NCI-H1092 treated with DMSO at 0.1 percent for 48 hours (cell line): ENCODE results near the gene DLX4.

Experiments used
- DNase-seq: peaks from one replicate; lab custom pipeline; 2025; lab: John Stamatoyannopoulos, UW

Gene DLX4

DNA sequence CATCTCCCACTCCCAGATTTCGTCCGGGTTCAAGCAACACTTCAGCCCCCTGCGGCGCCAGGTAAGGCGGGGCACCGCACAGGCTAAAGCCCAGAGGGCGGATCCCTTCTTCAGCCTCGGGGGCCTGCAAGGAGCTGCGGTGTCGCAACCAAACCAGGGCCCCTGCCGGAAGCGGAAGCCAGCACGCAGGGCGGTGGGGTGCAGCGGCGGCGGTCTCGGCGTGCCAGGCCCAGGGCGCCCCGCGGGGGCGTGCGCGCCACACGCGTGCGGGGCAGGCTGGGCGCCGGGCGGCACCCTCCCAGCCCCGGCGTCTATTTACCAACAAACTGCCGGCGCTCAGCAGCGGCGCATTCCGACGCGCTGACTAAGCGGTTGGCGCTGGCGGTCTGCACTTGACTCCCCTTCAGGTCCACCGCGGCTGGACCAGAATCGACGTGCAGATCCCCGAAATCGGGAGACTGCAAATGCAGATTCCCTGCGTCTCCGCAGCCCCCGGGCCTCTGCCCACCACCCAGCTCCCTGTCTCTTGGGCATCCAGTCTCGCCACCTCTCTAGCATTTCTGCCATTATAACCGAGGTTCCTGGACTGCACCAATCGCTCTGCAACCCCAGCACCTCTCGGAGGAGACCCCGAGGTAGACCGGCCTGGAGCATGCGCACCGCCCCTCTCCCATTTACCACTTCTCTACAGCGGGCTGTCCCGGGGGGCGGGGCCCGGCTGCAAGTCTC, 421 bp upstream of the DLX4 start:
- no peak for DNase-seq

DNA sequence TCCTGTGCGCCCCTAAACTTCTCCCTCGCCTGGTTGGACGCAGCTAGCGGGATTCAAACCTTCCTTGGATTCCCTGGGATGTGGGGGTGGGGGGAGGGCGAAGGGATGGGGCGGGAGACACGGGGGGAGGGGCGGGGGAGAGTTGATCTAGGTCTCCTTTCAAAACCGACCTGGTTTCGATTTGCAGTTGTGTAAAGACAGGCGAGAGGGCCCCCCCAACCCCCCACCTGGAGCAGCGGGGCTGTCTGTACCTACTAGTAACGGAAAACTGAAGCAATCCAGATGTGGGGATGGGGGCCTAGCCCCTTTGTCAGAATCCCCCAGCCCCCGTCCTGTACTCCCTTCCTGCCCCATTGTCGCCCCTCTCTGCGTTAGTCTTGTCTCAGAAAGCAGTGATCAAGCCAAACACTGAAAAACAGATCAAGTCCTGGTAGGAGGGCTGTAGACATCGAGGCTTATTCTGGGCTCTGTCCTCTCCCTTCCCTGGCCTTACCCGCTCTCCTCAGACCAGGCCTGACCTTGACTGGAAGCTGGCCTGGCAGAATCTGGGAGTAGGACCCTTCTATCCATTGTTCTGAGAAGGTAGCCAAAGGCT, 902 bp downstream of the DLX4 start:
- DNase-seq = no peak

DNA sequence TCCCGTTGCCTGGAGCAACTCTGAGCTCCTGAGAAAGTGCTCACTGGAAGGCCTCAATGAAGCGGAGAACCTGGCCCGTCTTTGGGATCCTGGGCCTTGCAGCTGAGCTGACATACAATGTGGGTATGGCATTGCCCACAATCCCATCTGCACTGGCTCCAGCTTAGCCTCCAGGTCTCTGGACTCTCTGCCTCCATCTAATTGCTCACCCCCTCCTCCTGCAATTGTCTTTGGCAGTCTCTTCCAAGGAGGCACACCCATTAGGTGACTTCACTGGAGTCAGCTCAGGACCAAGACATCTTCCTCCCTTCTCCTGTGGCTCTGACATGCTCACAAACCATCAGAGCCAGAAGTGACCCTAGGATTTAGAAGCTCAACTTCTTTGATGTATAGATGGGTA, 1.5 kb downstream of the DLX4 start:
- no peak for DNase-seq

DNA sequence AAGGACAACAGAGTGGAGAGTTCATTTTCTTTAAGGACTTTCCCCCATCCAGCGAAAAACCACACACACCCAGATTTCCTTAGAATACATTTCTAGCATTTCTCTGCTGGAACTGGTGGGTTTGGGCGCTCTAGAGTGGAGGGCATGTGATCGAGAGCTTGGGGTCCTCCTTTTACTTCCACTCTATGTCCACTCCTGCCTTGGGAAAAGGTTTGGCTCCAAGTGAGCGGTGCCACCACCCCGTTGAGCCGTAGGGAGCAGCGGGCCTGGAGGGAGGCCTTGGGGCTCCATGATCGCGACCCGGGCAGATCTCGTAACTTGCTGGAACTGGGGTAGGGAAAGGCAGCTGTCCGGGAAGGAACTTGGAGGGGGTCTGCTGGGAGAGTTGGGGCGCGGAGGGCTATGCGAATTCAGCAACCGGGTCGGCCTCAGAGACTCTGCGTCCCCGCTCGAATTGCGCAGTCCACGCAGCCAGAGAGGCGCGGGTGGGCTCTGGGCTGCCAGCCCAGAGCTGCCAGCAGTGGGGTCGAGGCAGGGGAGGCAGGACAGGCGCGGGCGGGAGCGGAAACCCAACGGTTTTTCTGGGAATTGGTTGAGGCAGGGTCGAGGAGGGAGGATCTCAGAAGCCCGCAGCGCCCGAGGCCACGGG, 2.3 kb downstream of the DLX4 start:
- DNase-seq = no peak

DNA sequence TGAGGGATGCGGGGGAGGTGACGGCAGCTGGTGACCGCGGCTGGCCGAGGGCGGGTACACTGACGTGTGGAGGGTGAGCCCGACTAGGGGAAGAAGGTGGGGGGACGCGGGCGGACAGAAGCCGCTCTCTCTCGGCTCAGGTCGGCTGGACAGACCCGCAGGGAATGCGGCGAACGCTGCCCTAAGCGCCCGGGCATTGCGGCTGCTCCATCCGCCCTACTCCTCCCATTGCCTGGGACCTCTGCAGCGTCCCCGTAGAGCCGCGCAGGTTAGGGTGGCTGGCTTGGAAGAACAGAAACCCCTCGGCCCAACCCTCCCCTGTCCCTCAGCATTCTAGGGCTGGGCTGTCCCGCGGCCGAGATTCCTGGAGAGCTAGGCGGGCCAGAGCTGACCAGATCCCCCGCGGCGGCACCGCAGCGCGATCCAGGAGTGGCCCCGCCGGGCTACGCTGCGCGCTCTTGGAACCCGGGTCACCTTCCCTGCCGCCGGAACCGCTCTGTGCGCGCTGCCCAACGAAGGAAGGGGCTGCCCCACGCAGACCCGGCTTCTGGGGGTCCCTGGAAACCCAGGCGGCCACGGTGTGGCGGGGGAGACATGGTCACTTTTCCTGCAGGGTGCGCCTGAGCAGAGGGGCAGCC, 3.0 kb downstream of the DLX4 start:
- no peak for DNase-seq

DNA sequence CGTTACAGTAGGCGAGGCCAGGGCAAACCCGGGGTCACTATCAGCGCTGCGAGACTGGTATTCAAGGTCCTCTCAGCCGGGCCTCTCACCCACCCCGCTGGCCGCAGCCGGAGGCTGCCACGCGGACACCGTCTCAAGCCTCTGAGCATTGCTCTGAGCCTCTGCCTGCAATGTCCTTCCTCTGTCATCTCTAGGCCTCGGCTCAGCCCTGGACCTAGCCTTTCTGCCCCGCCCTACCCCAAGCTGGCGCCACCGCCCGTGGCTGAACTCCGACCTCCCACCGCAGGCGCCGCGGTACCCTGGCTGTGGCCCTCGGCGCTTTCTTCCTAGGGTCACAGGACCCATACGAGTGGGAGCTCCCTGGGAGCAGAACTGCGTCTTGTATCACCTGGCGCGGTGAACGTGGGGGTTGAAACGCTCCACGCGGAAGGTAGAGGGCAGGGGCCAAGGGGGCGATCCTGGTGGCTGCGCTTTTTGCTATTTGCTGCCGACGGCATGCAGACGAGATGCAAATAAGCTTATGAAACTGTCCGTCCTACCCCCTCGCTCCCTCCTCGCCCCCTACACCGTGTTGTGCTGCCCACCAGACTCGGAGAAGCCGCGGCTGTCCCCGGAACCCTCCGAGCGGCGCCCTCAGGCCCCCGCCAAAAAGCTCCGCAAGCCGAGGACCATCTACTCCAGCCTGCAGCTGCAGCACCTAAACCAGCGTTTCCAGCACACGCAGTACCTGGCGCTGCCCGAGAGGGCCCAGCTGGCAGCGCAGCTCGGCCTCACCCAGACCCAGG, 3.7 kb downstream of the DLX4 start:
- no peak for DNase-seq

DNA sequence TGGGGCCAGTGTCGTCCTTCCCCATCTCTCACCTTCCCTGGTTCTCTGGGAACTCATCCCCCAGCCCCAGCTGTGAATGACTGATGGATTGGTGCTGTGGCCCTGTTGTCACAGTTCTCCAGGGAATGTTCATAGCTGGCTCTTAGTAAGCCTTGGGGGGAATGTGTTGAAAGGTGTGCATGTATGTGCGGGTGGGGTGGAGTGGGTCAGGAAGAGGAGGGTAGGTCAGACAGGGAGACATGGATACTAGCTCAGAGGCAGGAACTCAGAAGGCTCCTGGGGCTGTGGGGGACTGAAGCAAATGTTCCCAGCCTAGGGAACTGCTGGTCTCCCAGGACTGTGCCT, 4.3 kb downstream of the DLX4 start:
- DNase-seq = no peak

DNA sequence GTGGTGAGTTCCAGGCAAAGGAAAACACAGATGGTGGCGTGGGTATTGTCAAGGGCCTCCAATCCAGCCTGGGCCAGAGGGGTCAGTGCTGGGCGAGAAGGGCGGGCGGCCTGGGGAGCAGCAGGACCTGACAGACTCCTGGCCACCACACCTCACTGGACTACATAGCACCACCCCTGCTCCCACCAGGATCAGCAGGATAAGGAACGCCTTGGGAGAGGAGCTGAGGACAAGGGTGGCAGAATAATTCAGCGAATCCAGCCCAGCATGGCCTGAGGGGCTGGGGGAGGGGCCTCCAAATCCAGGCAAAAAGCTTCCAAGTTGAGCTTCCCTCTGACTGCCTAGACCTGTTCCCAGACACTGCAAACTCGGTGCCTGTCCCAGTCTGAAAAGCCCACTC, 6.5 kb downstream of the DLX4 start:
- DNase-seq = no peak

DNA sequence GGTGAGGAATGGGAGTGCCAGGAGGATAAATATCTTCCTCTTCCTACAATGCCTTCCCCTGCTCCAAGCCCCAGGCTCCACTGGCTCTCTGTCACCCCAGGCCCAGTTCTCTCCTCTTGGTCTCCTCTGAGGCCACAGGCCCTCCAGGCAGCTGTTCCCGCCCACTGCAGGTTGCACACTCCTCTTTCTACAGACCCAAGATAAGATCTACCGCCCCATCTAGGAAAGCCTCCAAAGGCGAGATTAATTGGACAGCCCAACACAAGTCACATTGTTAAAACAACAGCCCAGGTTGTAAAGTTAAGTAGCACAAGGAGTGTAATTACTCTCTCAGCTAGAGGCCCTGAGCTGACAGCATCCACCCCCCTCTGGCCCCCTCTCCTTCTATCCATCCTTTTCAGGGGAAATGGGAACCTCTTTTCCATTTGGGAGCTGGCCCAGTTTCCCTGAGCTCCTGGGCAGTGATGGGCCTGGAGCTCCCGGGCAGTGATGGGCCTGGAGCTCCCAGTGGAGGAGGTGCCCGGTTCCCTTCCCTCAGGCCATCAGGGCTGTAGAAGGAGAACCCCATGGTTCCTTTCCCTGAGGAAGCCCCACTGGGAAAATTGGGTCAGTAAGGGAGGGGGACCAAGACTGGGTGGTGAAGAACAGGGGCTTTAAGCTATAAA, 7.3 kb downstream of the DLX4 start:
- DNase-seq = no peak

DNA sequence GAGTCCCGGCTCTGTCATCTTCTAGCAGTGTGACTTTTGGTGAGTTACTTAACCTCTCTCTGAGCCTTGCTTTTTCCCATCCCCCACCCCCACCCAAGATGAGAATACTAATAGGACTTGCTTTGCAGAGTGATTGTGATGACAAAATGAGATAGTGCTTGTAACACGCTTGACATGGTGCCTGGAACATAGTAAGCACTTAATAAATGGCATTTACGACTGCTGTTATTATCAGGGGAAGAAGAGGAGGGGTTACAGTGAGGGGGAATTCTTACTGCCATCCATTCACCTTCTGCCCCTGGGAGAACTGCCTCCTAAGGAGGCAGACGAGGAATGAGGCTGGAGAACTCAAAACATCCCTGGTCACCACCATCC, 7.8 kb downstream of the DLX4 start:
- DNase-seq = no peak

DNA sequence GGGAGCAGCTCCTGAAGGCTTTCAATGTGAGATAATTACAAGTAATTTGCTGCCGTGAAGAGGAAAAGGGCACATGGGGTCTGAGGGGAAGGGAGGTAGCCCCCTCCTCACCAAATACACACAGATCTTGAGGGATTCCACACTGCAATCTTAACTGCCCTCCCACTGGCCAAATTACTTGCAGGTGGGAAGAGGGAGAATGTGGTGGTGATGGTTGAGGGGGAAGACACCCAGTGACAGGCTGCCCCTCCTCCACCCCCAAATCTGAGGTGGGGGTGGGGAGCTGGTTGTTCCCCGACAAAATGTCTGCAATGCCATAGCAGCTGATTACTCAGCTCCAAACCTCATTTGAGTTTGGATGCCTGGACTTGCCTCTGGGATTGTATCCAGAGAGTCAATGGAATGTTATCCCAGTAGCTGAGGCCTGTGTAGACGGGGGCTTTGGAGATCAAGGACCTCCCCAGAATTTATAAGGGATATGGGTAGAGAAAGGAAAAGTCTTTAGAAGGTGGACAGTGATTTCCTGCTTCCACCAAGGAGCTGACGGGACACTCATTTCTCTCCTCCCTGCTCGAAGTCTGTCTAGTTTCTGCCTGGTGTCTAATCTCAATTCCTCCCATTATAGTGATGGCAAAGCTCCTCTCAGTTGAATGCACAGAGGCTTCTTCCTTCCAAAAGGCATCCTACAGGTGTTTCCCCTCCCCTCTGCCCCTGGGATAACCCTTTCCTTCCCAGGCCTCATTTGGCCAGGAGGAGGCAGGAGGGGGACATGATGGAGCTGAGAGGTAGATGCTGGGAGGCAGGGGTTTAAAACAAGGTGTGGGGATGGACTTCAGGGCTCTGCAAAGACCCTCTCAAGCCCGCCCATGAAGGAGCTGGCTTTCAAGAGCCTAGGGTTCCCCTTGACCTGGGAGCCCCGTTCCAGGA, 8.7 kb downstream of the DLX4 start:
- DNase-seq = no peak

DNA sequence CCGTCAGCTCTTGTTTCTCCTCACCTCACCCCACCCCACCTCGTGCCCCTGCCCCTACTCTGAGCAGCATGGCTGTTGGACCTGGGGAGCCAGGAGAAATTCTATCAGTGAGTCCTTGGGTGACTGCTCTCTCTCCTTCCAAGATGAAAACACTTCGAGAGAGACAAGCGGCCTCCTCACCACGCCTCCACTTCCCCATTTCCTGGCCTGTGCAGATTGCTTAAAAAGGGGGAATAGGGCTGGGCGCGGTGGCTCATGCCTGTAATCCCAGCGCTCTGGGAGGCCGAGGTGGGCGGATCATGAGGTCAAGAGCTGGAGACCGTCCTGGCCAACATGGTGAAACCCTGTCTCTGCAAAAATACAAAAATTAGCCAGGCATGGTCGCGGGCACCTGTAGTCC, 9.5 kb downstream of the DLX4 start:
- DNase-seq = no peak

DNA sequence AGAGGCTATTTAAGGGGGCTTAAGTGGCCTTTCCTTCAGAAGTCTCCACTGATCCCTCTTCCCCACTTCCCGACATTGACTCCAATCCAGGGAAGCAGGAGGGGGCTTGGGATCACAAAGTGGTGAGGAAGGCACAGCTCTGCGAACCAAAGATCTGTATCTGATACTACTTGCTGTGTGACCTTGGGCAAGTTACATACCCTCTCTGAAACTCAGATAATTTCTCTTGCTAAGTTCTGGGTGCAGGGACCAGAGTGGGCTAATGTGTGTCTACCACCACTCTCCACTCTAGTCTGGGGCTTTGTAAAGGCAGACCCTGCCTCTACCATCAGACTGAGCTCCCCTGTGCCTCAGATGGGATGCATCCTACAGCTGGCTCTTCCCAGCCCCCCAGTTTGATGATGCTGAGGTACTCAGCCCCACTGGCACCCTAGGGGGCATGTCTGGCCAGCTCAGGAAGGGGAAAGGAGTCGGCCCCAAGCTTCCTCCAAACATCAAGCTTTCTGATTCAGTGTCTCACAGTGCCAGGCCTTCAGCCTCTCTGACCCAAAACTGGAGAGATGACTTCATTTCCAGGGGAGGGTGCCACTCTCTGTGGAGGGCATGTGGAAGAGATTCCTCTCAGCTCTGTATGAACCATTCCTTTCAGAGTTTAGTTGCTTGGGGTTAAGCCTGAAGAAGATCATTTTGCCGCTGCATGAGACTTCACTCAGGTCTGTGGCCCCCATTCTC, 10.9 kb downstream of the DLX4 start:
- DNase-seq = no peak

DNA sequence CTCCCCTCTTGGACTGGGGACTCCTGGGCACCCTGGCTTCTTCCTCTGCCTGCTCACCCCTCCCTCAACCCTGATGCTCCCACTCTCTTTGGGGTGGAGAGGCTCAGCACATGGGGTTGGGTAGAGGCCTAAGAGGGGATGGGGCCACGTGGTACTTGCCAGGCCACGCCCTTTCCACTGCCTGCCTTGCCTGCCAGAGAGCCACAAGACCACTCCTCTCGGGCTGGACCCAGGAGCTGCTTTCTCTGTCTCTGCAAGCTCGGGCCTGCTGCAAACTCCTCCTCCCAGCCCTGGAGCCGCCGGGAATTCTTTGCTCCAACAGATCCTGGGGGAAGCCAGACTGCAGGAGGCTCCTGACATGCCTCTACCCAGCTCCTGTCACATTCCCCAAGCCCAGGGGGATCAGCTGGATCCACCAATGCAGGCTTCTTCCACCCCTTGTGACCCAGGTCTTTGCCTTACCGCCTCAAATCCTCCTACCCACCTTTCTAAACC, 11.8 kb downstream of the DLX4 start:
- no peak for DNase-seq

DNA sequence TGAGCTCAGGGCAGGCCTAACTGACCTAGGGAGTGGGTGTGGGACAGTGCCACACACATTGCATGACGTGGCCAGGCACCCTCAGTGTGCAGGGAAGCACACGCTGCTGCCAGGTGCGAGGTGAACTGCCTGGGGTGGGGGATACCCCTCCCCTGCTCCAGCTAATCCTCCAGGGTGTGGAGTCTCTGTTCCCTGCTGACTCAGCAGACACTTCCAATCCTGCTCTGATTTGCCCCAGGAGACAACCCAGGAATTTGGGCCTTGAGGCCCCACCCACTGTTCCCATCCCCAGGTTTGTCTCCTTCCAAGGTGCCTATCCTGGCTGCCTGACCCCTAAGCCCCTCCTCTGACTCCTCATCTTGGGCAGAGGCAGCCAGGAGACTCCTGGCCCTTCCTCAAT, 15.3 kb downstream of the DLX4 start:
- no peak for DNase-seq

DNA sequence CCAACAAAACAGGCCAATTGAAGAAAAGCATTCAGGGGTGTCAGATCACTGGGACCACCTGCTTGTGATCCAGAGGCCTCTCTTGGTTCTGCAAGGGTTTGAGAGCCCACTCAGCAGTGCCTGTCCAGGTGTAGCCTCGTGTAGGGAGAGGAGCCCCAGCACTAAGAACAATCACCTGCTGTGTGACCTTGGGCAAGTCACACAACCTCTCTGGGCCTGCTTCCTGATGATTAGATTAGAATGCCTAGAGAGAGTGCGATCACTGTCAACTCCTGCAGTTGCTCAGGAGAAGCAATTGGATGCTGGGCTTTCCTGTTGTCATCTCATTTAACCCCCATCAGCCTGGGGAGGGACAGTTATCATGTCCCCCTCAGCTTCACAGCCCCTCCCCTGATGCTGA, 15.8 kb downstream of the DLX4 start:
- DNase-seq = no peak

DNA sequence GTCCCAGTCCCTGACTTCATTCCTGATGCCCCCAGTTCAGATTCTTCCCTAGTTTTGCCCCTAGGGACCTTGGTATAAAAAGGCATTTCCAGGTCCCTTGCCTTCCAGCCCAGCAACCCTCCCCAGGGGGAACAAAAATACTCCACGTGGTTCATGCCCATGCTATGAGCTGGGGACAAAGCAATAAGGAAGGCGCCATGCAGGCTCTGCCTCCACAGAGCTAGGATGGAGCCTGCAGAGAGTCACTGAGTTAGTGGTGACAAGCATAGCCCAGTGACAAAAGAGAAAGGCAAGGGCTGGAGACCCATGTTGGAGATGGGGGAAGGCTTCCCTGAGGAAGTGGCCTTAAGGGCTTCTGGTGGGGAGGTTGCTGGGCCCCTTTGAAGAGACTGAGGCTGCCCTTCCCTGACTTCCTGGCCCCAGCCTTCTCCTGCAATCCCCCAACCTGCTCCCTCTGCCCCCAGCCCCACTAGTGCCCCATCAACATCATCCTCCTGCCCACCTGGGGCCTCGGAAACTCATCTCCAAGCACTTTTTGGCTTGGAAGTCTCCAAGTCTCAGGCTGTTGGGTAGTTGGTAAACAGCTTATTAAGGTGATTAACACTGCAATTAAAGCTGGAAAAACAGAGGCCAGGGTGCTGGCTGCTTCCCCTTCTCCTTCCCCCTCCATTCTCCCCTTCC, 16.5 kb downstream of the DLX4 start:
- no peak for DNase-seq

DNA sequence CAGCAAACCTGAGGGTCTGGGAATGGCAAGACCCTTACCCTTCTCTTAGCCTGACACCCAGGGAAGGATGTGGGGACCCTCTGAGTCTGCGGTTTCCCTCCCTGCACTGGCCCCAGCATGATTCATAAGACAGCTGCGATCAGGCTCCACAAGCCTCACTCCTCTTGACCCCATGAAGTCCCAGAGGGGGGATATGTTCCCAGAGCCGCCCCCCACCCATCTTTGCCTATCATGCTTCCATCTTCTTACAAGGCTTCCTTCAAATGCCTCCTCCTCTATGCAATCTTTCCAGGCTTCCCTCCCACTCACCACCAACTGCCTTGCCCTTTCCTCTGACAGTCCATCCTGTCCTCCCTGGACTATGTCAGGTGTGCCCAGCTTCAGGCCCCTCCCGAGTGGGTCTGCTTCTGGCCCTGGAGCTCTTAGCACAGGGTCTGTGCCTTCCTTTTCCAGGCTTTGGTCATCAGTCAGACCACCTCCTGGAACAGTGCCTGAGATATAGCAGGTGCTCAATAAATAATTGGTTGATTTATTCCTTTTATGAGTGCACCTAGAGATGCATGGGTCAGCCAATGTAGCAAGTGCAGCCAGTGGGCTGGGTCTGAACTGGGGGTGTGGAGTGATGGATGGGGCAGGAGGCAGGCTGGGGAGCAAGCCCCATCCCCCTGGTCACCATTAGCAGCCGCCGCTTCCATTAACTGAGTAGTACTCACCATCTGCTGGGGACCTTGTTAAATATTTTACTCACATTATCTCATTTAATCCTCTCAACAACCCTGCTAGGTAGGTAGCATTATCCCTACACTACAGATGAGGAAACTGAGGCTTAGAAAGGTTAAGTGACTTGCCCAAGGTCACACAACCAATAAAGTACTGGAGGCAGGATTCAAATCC, 17.7 kb downstream of the DLX4 start:
- DNase-seq = no peak

DNA sequence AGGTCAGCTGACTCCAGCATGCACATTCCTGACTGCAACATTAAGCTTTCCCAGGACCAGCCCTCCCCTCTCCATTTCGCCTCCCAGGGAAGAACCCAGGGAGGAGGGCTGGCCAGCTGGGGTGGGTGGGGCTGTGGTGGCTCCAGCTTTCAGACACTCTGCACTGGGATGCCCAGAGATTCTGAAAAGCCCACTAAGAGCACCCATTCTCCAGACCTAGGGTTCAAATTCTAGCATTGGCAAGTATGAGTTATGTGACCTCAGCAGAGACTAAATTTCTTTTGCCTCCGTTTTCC, 18.2 kb downstream of the DLX4 start:
- no peak for DNase-seq
